HepG2 (cell line): ENCODE data around the gene PGPEP1. TPM values are rescaled to one million over a fixed set of nuclear protein-coding genes. Genes with fewer than 3 reads are reported as not detected.

Source experiments
- FUBP1 ChIP-seq: sonication (generic); formaldehyde crosslinking; IDR thresholded peaks from 2 replicates; pipeline ENCODE4 v1.5.1; 2020; ENCODE audit warnings: missing genetic modification reagents, mild to moderate bottlenecking, borderline replicate concordance
- HMG20A ChIP-seq: IDR thresholded peaks from 2 replicates; pipeline ENCODE4 v1.6.1; 2016; ENCODE audit warnings: borderline replicate concordance
- KDM5B ChIP-seq: sonication (generic); formaldehyde crosslinking; IDR thresholded peaks from 2 replicates; pipeline ENCODE4 v1.4.0; 2020; ENCODE audit warnings: missing genetic modification reagents, mild to moderate bottlenecking, borderline replicate concordance
- MAZ ChIP-seq, 2 experiments: sonication (generic) in 1 of 2; formaldehyde crosslinking in 1 of 2; IDR thresholded peaks; 2 replicates each; pipeline versions ENCODE4 v1.5.0 to v1.6.1; 2012 to 2020; ENCODE audit warnings: low read depth in 2 of 2, mild to moderate bottlenecking in 2 of 2, borderline replicate concordance in 1 of 2, improper control_type of control experiment in 1 of 2, low read length in 1 of 2, missing genetic modification reagents in 1 of 2, moderate library complexity in 1 of 2
- MNT ChIP-seq: fragments of 450-650 bp; IDR thresholded peaks from 2 replicates; pipeline ENCODE4 v1.6.1; 2016
- MTERF4 ChIP-seq: sonication (generic); formaldehyde crosslinking; IDR thresholded peaks from 2 replicates; pipeline ENCODE4 v1.8.0; 2023; ENCODE audit warnings: mild to moderate bottlenecking, missing genetic modification reagents
- TFAP4 ChIP-seq: sonication (generic); IDR thresholded peaks from 2 replicates; pipeline ENCODE4 v1.6.1; 2016; ENCODE audit warnings: low read depth, borderline replicate concordance
- ZC3H13 ChIP-seq: sonication (generic); formaldehyde crosslinking; IDR thresholded peaks from 2 replicates; pipeline ENCODE4 v1.8.1; 2023; ENCODE audit warnings: mild to moderate bottlenecking, missing genetic modification reagents, moderate library complexity
- ZFAT ChIP-seq: sonication (generic); formaldehyde crosslinking; conservative IDR thresholded peaks from 2 replicates; pipeline ENCODE4 v1.8.1; 2023; ENCODE audit warnings: missing genetic modification reagents, inconsistent platforms
- ZNF501 ChIP-seq: sonication (generic); formaldehyde crosslinking; IDR thresholded peaks from 2 replicates; pipeline ENCODE4 v1.5.1; 2020; ENCODE audit warnings: mild to moderate bottlenecking, moderate library complexity, missing genetic modification reagents
- ZNF574 ChIP-seq: sonication (generic); formaldehyde crosslinking; IDR thresholded peaks from 2 replicates; pipeline ENCODE4 v1.4.0; 2020; ENCODE audit warnings: missing genetic modification reagents
- ZNF609 ChIP-seq: sonication (generic); formaldehyde crosslinking; IDR thresholded peaks from 2 replicates; pipeline ENCODE4 v1.4.0; 2020; ENCODE audit warnings: mild to moderate bottlenecking, missing genetic modification reagents, borderline replicate concordance
- ZNF737 ChIP-seq: sonication (generic); formaldehyde crosslinking; IDR thresholded peaks from 2 replicates; pipeline ENCODE4 v1.5.0; 2020; ENCODE audit warnings: missing genetic modification reagents, mild to moderate bottlenecking, borderline replicate concordance
- polyA plus RNA-seq, 8 experiments: library from polyadenylated mRNA; depleted of rRNA in 3 of 8; stranded (reverse) in 7 of 8; unstranded in 1 of 8; fragments of >200 nt; fragmentation: Illumina TruSeq in 4 of 8; extraction: Trizol in 4 of 8; gene quantifications; 2 replicates each; pipeline versions ENCODE4 v1.2.1 to v1.2.3, GENCODE V29; 2011 to 2016; ENCODE audit warnings: low read depth in 4 of 8, missing spikeins in 1 of 8, mixed read lengths in 1 of 8; ENCODE audit not compliant: insufficient read depth in 1 of 8
- total RNA-seq, 5 experiments: library from RNA; depleted of rRNA; stranded (reverse); fragments of >200 nt; fragmentation: Illumina TruSeq; extraction: Trizol; gene quantifications; 2 replicates each; pipeline ENCODE4 v1.2.3, GENCODE V29; 2016; ENCODE audit warnings: low read depth in 1 of 5

PGPEP1 gene
- total and polyA plus RNA-seq, 2 of the 13 experiments (the other 11 are each of a cell fraction or from before 2014, with no cell fraction given): 53.1 to 56.6 TPM

GRCh38 chr19:18418483-18419194, 78.2 kb downstream of the PGPEP1 start (continued):
- TF ChIP-seq ZNF609 (CRISPR knock-in tag) (0 out of 2 replicates have a peak, but pooled peaks have one; percentile 51), KDM5B (CRISPR knock-in tag) (no peak), MNT (no peak), TFAP4 (0 out of 2 replicates have a peak, but pooled peaks have one; percentile 55), MAZ (IDR thresholded peaks at IDR 0.05; ENCODE audit: borderline replicate concordance, low read depth, low read length) (no peak), MAZ (CRISPR knock-in tag; IDR thresholded peaks at IDR 0.05; ENCODE audit: low read depth) (no peak), ZFAT (CRISPR knock-in tag) (no peak), HMG20A (CRISPR knock-in tag) (no peak), MTERF4 (CRISPR knock-in tag) (no peak), ZNF737 (CRISPR knock-in tag) (0 out of 2 replicates have a peak, but pooled peaks have one; percentile 79), ZC3H13 (0 out of 2 replicates have a peak, but pooled peaks have one; percentile 3), FUBP1 (CRISPR knock-in tag) (0 out of 2 replicates have a peak, but pooled peaks have one; percentile 23), ZNF574 (CRISPR knock-in tag) (peak; percentile 26; the same call in 1 of the 2 replicates), ZNF501 (CRISPR knock-in tag) (peak; percentile 21; the same call in 1 of the 2 replicates)
